Measurements from ENCODE around the gene APBA2.
"Not testable (repeated sequence)": the region's sequence is repeated elsewhere in the genome, so short reads cannot be mapped to it uniquely, and the experiment has no call there.

APBA2 gene

GRCh38 chr15:29093065-29093435 is 207.3 kb downstream of the APBA2 start:
- FAIRE-seq = no peak

GRCh38 chr15:29093696-29094343 is 208.0 kb downstream of the APBA2 start:
- no peak for FAIRE-seq

DNA sequence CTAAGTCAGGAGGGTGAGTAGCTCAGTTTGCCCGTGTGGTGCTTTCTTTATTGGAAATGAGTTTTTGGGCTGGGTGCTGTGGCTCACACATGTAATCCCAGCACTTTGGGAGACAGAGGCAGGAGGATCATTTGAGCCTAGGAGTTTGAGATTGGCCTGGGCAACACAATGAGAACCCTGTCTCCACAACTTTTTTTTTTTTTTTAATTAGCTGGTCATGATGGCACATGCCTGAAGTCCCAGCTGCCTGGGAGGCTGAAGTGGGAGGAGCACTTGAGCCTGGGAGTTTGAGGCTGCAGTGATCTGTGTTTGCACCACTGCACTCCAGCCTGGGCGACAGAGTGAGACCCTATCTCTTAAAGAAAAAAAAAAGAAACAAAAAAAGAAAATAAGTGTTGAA is 208.9 kb downstream of the APBA2 start:
- no peak for FAIRE-seq

- FAIRE-seq = no peak
Observed at GRCh38 chr15:29095746-29096145, 210.0 kb downstream of the APBA2 start.

DNA sequence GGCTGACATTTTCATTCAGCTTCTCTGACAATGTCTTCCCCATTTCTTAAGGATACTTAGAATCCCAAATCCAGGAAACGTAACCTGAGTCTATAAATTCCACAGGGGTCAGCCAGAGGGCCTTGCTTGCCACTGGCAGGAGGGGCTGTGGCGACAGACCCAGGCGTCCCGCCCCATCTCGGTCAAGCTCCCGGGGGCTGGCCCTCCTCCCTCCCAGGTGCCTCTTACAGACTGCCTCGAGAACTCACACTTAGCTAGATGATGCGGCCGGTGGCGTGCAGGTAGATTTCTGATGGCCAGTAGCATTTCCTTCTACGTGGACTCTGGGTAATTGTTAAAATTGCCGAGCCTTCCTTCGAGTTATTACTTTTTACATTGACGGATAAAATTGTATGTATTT is 211.4 kb downstream of the APBA2 start:
- no peak for FAIRE-seq

GRCh38 chr15:29097971-29098370 is 212.2 kb downstream of the APBA2 start:
- FAIRE-seq = no peak

DNA sequence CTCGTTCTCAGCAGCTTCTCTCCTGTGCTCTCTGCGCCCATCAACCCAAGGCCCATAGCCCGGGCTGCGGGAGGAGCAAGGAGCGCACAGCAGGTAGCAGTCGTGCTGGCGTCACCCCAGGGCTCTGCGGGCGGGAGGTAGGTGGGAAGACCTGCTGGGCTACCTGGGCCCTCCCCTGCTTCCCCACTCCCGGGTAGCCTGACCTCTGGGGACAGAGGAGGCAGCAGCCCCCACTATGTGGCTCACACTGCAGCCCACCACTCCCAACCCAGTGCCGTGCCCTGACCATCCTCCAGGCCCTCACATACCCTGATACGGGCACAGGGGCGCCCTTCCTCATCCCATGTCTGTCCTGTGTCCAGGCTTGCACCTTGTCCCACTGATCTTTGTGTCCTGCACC is 212.9 kb downstream of the APBA2 start:
- no peak for FAIRE-seq

GRCh38 chr15:29099131-29099880 is 213.5 kb downstream of the APBA2 start:
- no peak for FAIRE-seq

- FAIRE-seq = no peak
Observed at GRCh38 chr15:29100486-29101000, 214.8 kb downstream of the APBA2 start.

- FAIRE-seq = no peak
Observed at GRCh38 chr15:29101491-29101890, 215.7 kb downstream of the APBA2 start.

DNA sequence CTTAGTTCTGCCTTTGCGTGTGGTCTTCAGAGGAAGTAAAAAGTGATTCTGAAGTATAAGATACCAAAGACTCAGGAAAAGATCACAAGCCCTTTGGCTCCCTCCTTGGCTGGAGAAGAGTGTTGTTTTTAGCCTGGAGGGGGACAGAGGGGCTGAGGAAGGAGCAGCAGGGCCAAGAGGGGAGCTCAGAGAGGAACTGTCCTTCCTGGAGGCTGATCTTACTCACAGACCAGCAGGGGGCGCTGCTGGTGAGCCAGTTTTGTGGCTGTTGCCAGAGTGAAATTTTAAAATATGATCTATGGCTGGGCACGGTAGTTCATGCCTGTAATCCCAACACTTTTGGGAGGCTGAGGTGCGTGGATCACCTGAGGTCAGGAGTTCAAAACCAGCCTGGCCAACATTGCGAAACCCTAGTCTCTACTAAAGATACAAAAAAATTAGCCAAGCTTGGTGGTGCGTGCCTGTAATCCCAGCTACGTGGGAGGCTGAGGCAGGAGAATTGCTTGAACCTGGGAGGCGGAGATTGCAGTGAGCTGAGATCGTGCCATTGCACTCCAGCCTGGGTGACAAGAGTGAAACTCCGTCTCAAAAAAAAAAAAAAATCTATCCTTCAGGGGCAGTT is 216.5 kb downstream of the APBA2 start:
- not testable (repeated sequence) for FAIRE-seq

GRCh38 chr15:29102911-29103823 is 217.4 kb downstream of the APBA2 start:
- FAIRE-seq = no peak

- no peak for FAIRE-seq
Observed at GRCh38 chr15:29103824-29104565, 218.2 kb downstream of the APBA2 start.

DNA sequence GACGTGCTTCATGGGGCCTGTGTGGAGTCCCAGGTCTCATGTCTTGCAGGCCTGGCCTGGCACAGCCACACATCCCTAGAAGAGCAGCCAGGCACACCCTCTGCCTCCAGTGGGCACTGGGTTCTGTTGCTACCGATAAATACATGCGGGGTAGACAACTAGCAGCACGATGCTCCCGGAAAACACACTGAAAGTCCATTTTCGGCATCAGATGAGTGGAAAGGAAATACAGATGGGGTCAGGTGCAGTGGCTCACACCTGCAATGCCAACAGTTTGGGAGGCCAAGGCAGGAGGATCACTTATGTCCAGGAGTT is 218.7 kb downstream of the APBA2 start:
- no peak for FAIRE-seq

- no peak for FAIRE-seq
Observed at GRCh38 chr15:29105151-29105854, 219.5 kb downstream of the APBA2 start.

- no peak for FAIRE-seq
Observed at GRCh38 chr15:29106116-29106515, 220.3 kb downstream of the APBA2 start.

- no peak for FAIRE-seq
Observed at GRCh38 chr15:29106551-29107290, 220.9 kb downstream of the APBA2 start.

GRCh38 chr15:29107291-29107890 is 221.6 kb downstream of the APBA2 start:
- no peak for FAIRE-seq

- no peak for FAIRE-seq
Observed at GRCh38 chr15:29107971-29108645, 222.3 kb downstream of the APBA2 start.

DNA sequence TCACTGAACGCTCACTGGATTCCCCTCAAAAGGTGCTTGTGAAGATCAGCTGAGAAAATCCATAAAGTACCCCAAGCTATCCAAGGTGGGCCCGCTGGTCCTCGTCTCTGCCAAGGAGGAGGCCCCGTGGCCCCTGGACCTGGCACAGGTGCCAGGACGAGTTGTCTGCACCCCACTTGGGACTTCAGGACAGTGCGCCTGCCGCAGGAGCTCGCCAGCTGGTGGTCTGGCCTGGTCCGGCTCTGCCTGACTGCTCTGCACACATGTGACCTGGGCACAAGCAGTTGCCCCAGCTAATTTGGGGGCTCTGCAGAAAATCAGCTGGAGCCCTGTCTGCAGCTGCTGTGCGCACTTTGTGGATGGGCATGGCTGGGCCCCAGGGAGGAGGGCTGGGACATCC is 224.0 kb downstream of the APBA2 start:
- no peak for FAIRE-seq

Data from A204.1 (cell line).